Esophagus squamous epithelium (tissue), 5 donors: ENCODE data around the gene ARHGAP4. TPM values are rescaled to one million over a fixed set of nuclear protein-coding genes. Genes with fewer than 3 reads are reported as not detected.

Experiments used
- DNase-seq: peaks from one replicate; lab custom pipeline; 2025; lab: John Stamatoyannopoulos, UW
- H3K27ac ChIP-seq, 4 donors: fragments of 200-600 bp; sonication (generic); one replicate each; pipeline ENCODE4 v1.5.1; 2016 to 2019; ENCODE audit warnings: mild to moderate bottlenecking in 1 of 4
- H3K27me3 ChIP-seq, 4 donors: fragments of 200-600 bp; sonication (generic); 1 replicate in 3 of 4; 2 replicates in 1 of 4; pipeline versions ENCODE4 v1.5.1 to v1.6.0; 2017 to 2021; ENCODE audit warnings: antibody characterized with exemption in 1 of 4
- H3K36me3 ChIP-seq, 3 donors: fragments of 200-600 bp; sonication (generic); one replicate each; pipeline ENCODE4 v1.5.1; 2016 to 2019
- H3K4me1 ChIP-seq, 3 donors: fragments of 200-600 bp; sonication (generic); one replicate each; pipeline ENCODE4 v1.5.1; 2017 to 2019
- H3K4me3 ChIP-seq, 4 donors: fragments of 200-600 bp; sonication (generic); 1 replicate in 3 of 4; 2 replicates in 1 of 4; pipeline ENCODE4 v1.5.1; 2016 to 2019; ENCODE audit warnings: mild to moderate bottlenecking in 2 of 4, moderate library complexity in 1 of 4
- H3K9me3 ChIP-seq, 3 donors: fragments of 200-600 bp; sonication (generic); one replicate each; pipeline ENCODE4 v1.5.1; 2016 to 2019
- POLR2A ChIP-seq, 4 donors: fragments of 450-650 bp; IDR thresholded peaks; one replicate each; pipeline ENCODE4 v1.6.1; 2017; ENCODE audit warnings: antibody characterized with exemption in 4 of 4, mild to moderate bottlenecking in 4 of 4, moderate library complexity in 3 of 4
- WGBS, 2 donors: methylation state at CpG; one replicate each; pipeline ENCODE4 v1.1.5; 2018; 5-methylcytosine and 5-hydroxymethylcytosine counted together
- intact Hi-C: fragments of 100-400 bp; cut with DNase I; formaldehyde crosslinking; loops from one replicate; pipeline ENCODE4 v1.15.0; 2022
- total RNA-seq, 4 donors: library from RNA; depleted of rRNA; stranded (reverse); fragments of >200 nt; gene quantifications; one replicate each; pipeline ENCODE4 v1.1.0, GENCODE V29; 2016
- TF ChIP-seq, protein P1 (sequence below), 6 experiments: fragments of 450-650 bp in 4 of 6; fragments of 200-600 bp in 2 of 6; sonication (generic) in 2 of 6; IDR thresholded peaks; one replicate each; pipeline ENCODE4 v1.5.1; 2016 to 2019; ENCODE audit warnings: antibody characterized with exemption in 6 of 6, mild to moderate bottlenecking in 4 of 6, moderate library complexity in 4 of 6
- donor health status: DM: yes; HTN: yes; CAD: no.

ARHGAP4 gene
- total RNA-seq, 4 donors from 2014 or later: 3.9 to 18.3 (median 7.6) TPM

DNA sequence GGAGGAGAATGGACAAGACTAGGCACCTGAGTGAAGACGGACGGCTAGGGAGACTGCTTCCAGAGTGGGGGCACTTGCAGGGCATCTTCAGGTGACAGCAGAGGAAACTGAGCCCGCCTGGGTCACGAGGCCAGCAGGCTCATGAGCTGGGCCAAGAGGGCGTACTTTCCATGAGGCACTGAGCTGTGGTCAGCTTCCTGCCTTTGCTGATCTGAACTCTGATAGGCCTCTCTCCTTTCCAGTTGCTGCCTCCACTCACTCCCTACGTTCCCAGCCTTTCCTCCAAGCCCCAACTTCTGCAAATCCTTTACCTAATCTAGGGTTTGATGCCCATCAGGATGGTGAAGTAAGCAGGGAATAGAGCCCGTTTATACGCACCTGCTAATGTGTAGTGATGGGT is 38.7 kb downstream of the ARHGAP4 start:
- no peak for DNase-seq
- H3K27me3 ChIP-seq: peaks cover 0 to 59% (median 25%) of the 10 kb centered on the region in 4 donors
- H3K9me3 ChIP-seq: no peaks in the 10 kb centered on the region
- no peak overlapping the region for H3K4me3 ChIP-seq
- intact Hi-C loops: no loop called here
- no peaks in the 10 kb centered on the region for H3K36me3 ChIP-seq
- WGBS, 2 donors: 31 to 70% methylated on average over 2 to 8 of the region's 8 CpGs
- no peak overlapping the region for H3K27ac ChIP-seq
- TF ChIP-seq, protein P1, sequence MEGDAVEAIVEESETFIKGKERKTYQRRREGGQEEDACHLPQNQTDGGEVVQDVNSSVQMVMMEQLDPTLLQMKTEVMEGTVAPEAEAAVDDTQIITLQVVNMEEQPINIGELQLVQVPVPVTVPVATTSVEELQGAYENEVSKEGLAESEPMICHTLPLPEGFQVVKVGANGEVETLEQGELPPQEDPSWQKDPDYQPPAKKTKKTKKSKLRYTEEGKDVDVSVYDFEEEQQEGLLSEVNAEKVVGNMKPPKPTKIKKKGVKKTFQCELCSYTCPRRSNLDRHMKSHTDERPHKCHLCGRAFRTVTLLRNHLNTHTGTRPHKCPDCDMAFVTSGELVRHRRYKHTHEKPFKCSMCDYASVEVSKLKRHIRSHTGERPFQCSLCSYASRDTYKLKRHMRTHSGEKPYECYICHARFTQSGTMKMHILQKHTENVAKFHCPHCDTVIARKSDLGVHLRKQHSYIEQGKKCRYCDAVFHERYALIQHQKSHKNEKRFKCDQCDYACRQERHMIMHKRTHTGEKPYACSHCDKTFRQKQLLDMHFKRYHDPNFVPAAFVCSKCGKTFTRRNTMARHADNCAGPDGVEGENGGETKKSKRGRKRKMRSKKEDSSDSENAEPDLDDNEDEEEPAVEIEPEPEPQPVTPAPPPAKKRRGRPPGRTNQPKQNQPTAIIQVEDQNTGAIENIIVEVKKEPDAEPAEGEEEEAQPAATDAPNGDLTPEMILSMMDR (IDR thresholded peaks at IDR 0.05): no peak
- TF ChIP-seq POLR2A (IDR thresholded peaks at IDR 0.05): no peak
- H3K4me1 ChIP-seq: peaks cover 0 to 14% (median 6%) of the 10 kb centered on the region in 3 donors

DNA sequence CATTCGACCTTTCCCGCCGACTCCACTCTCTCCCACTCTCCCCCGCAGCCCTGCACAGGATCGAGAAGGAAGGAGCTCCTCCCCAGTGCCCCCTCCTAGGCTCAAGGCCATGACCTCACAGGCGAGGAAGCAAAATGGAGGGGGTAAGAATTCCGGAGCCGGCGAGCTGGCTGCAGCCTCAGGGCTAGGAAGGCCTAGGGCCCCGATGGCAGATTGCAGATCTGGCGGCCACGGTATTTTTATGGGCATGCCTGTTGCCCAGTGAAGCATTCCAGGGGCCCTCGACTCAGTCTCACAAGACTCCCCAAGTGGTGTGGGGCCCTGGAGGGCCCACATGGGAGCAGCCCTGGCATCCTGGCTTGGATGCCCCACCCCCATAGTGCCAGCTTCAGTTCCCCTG is 39.1 kb downstream of the ARHGAP4 start:
- Histone ChIP-seq H3K27ac (peak overlapping the region in 1 of 4 donors; percentile 21), H3K36me3 (no peaks in the 10 kb centered on the region), H3K9me3 (no peaks in the 10 kb centered on the region), H3K27me3 (peaks cover 0 to 64% (median 26%) of the 10 kb centered on the region in 4 donors), H3K4me3 (no peak overlapping the region), H3K4me1 (peaks cover 0 to 14% (median 6%) of the 10 kb centered on the region in 3 donors)
- no CpG with 5 or more reads among the region's 13 CpGs for WGBS, 2 donors
- TF ChIP-seq, protein P1 (IDR thresholded peaks at IDR 0.05): no peak
- no peak for TF ChIP-seq POLR2A (IDR thresholded peaks at IDR 0.05)
- intact Hi-C loops: no loop called here
- no peak for DNase-seq

DNA sequence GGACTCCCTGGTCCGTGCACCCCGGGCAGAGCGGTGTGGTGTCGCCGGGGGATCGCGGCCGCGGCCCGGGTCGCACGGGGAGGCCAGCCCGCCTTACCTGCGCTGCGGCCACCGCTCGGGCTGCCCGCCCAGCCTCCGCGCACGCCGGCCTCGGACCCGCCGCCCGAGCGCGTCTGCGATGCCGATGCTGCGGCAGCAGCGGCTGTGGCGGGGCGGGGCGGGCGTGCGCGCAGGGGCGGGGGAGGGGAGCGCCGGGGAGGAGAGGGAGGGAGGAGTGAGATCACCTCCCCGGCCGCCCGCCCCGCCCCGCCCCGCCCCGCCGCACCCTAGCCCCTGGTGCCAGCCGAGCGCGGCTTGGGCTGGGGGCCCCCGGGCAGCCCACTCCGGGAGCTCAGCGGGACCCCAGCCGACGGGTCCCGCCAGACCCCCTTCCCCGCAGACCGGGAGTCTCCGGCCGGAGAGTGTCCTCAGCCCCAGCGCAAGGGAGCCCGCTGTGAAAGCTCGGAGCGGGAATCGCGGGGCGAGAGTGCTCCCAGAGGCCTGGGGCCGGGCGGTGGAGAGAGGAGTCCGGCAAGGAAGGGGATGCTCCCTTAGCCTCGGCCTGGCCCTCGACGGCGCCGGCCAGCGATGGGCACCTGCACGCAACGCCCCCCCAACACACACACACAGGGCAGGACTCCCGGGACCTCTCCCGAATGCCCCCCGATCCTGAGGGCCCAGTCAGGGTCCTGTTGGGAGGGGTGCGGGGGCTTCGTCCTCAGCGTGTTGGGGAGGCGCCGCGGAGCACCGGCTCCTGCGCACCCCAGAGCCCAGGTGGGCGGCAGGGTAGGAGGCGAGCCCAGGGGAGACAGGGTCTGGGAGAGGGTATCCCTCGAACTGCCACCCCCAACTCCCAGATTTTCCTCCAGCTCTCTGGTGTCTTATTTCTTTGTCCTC is 39.8 kb downstream of the ARHGAP4 start, which contains the start of gene L1CAM:
L1CAM (minus strand) TSS at position 206 of the 936 bp plus-strand sequence. CDS start 10,337 bp downstream, outside the sequence.
- TF ChIP-seq POLR2A (IDR thresholded peaks at IDR 0.05): no peak
- TF ChIP-seq, protein P1 (IDR thresholded peaks at IDR 0.05): no peak
- 36% methylated on average over 6 of the region's 94 CpGs; no CpG with 5 or more reads in 1 of the 2 donors for WGBS, 2 donors
- H3K27me3 ChIP-seq: peaks cover 0 to 71% (median 29%) of the 10 kb centered on the region in 4 donors

DNA sequence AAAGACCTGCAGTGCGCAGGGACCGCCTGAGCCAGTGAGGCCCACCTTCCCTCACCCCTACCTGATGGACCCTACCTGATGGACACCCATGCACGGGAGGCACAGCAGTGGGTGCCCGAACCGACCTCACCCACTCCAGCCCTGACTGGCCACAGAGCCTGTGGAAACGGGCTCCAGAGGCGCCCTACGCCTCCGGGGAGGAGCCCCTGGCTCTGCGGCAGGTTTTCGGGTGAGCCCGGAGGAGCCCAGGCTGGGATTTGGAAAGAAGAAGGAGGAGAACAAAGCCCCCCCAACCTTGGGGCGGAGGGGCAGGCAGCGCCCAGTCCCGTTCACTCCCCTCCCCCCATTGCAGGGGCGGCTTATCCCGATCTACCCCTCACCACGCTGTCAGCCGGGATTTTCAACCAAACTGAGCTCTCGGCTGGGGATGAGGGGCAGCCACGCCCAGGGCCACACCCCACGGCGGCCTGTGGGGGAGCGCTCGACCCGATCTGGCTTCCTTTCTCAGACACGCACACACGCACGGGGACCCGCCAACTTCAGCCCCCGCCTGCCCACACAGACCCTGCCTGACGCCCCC is 40.8 kb downstream of the ARHGAP4 start:
- Histone ChIP-seq H3K27me3 (peaks cover 0 to 80% (median 30%) of the 10 kb centered on the region in 4 donors), H3K4me1 (peaks cover 0 to 14% (median 6%) of the 10 kb centered on the region in 3 donors), H3K4me3 (peak overlapping the region in 3 of 4 donors; percentile 14 to 56 (median 30)), H3K9me3 (no peaks in the 10 kb centered on the region), H3K27ac (no peak overlapping the region), H3K36me3 (no peaks in the 10 kb centered on the region)
- DNase-seq: no peak
- intact Hi-C loops: no loop called here
- WGBS, 2 donors: 14% methylated on average over 8 of the region's 32 CpGs; no CpG with 5 or more reads in 1 of the 2 donors
- TF ChIP-seq, protein P1 (IDR thresholded peaks at IDR 0.05): no peak
- no peak for TF ChIP-seq POLR2A (IDR thresholded peaks at IDR 0.05)

More for the DNA sequence above, 39.8 kb downstream of the ARHGAP4 start, which contains the start of gene L1CAM:
- Histone ChIP-seq H3K4me3 (peak within 1 kb of the TSS in 3 of 4 donors; percentile 14 to 56 (median 30)), H3K4me1 (peaks cover 0 to 14% (median 6%) of the 10 kb centered on the region in 3 donors), H3K27ac (peak within 1 kb of the TSS in 1 of 4 donors; percentile 21), H3K9me3 (no peaks in the 10 kb centered on the region), H3K36me3 (no peaks in the 10 kb centered on the region)
- no peak for DNase-seq
- intact Hi-C loops: no loop called here
